Astrocyte (in vitro differentiated cells and primary cell): ENCODE results near the gene PSORS1C1. TPM values are rescaled to one million over a fixed set of nuclear protein-coding genes. Genes with fewer than 3 reads are reported as not detected.

Experiments used
- DNase-seq: peaks from one replicate; pipeline ENCODE4 v3.0.0-alpha.2; 2010; ENCODE audit warnings: low read depth
- FAIRE-seq: peaks from 2 replicates; lab custom pipeline; 2011; peaks lifted over from hg19 to GRCh38; lab: Jason Lieb, UNC
- H2AFZ ChIP-seq: 2 replicates; pipeline ENCODE4 v1.6.0; 2012; ENCODE audit warnings: low read depth, low read length, inconsistent platforms
- H3K27ac ChIP-seq: 2 replicates; pipeline ENCODE4 v1.5.1; 2011; ENCODE audit warnings: low read depth, low read length, inconsistent platforms
- H3K27me3 ChIP-seq: 2 replicates; pipeline ENCODE4 v1.6.0; 2011; ENCODE audit warnings: low read length, inconsistent platforms; ENCODE audit not compliant: insufficient read depth
- H3K36me3 ChIP-seq: 2 replicates; pipeline ENCODE4 v1.5.1; 2011; ENCODE audit warnings: low read length, inconsistent platforms; ENCODE audit not compliant: insufficient read depth
- H3K4me1 ChIP-seq: 2 replicates; pipeline ENCODE4 v1.5.1; 2011; ENCODE audit warnings: low read length, inconsistent platforms; ENCODE audit not compliant: insufficient read depth
- H3K4me2 ChIP-seq: 2 replicates; pipeline ENCODE4 v1.6.0; 2012; ENCODE audit warnings: low read length, inconsistent platforms
- H3K4me3 ChIP-seq: 2 replicates; pipeline ENCODE4 v1.5.1; 2011; ENCODE audit warnings: low read depth, mild to moderate bottlenecking, low read length, inconsistent platforms; ENCODE audit not compliant: insufficient read depth
- H3K79me2 ChIP-seq: 2 replicates; pipeline ENCODE4 v1.6.0; 2012; ENCODE audit warnings: mild to moderate bottlenecking, low read length, inconsistent platforms; ENCODE audit not compliant: insufficient read depth
- H3K9ac ChIP-seq: 2 replicates; pipeline ENCODE4 v1.6.0; 2012; ENCODE audit warnings: mild to moderate bottlenecking, low read length, inconsistent platforms
- H3K9me3 ChIP-seq: 2 replicates; pipeline ENCODE4 v1.5.1; 2012; ENCODE audit warnings: low read depth, mild to moderate bottlenecking, low read length, inconsistent platforms; ENCODE audit not compliant: insufficient read depth
- H4K20me1 ChIP-seq: 2 replicates; pipeline ENCODE4 v1.6.0; 2012; ENCODE audit warnings: low read length, inconsistent platforms; ENCODE audit not compliant: insufficient read depth
- H3K27ac Mint-ChIP-seq: one replicate; pipeline ENCODE4 v1.8.0; 2021; ENCODE audit warnings: mild to moderate bottlenecking, mixed read lengths; ENCODE audit not compliant: unreplicated experiment
- H3K27me3 Mint-ChIP-seq: one replicate; pipeline ENCODE4 v1.8.0; 2021; ENCODE audit warnings: low read depth, mixed read lengths; ENCODE audit not compliant: unreplicated experiment
- H3K36me3 Mint-ChIP-seq: one replicate; pipeline ENCODE4 v1.8.0; 2021; ENCODE audit warnings: low read depth, mixed read lengths; ENCODE audit not compliant: unreplicated experiment
- H3K4me1 Mint-ChIP-seq: one replicate; pipeline ENCODE4 v1.8.0; 2021; ENCODE audit warnings: low read depth, mixed read lengths; ENCODE audit not compliant: unreplicated experiment
- H3K4me3 Mint-ChIP-seq: one replicate; pipeline ENCODE4 v1.8.0; 2021; ENCODE audit warnings: mild to moderate bottlenecking, moderate library complexity, mixed read lengths; ENCODE audit not compliant: unreplicated experiment
- H3K9me3 Mint-ChIP-seq: one replicate; pipeline ENCODE4 v1.8.0; 2021; ENCODE audit warnings: mild to moderate bottlenecking, mixed read lengths; ENCODE audit not compliant: unreplicated experiment
- CTCF ChIP-seq: IDR thresholded peaks from 2 replicates; pipeline ENCODE4 v1.5.1; 2011; ENCODE audit warnings: low read depth, mild to moderate bottlenecking, inconsistent platforms, low read length, moderate library complexity; ENCODE audit not compliant: insufficient read depth
- EZH2 ChIP-seq: IDR thresholded peaks from 2 replicates; pipeline ENCODE4 v1.6.1; 2012; ENCODE audit warnings: mild to moderate bottlenecking, low read length, inconsistent platforms; ENCODE audit not compliant: insufficient read depth
- total RNA-seq: library from RNA; stranded (reverse); gene quantifications from 2 replicates; pipeline ENCODE4 v1.2.1, GENCODE V29; 2021

The PSORS1C1 gene
- total RNA-seq, 1 donor from 2014 or later = 9.2 TPM

DNA sequence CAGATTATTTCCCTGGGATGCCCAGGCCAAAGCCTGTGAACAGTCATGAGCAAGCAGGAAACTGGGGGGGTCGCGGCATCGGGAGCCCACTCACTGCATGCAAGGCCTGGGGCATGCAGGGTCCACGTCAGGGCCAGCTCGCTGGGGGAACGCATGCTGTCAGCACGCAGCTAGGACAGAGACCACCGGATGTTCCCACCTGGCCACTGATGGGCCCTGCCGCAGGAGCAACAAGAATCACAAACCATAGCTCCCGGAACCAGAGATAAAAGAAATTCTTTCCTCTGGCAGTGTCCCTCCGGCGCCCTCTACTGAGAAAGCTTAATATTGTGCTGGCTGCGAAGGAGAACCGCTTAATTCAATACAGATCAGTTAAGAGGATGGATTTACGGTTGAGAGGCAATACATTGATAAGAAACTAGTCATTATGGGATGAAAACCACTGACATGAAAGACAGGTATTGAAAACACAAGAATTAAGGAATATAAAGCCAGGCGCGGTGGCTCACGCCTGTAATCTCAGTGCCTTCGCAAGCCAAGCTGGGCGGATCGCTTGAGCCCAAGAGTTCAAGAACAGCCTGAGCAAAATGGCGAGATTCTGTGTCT is 34.8 kb upstream of the PSORS1C1 start:
- Histone ChIP-seq H4K20me1 (no peaks in the 10 kb centered on the region), H2AFZ (peak overlapping the region; percentile 74), H3K36me3 (no peaks in the 10 kb centered on the region), H3K27me3 (no peaks in the 10 kb centered on the region), H3K27ac (no peak overlapping the region), H3K79me2 (no peaks in the 10 kb centered on the region), H3K4me1 (peaks cover 7% of the 10 kb centered on the region), H3K9ac (no peak overlapping the region), H3K4me2 (peak overlapping the region; percentile 67), H3K4me3 (no peak overlapping the region), H3K9me3 (no peaks in the 10 kb centered on the region)
- H3K27me3 Mint-ChIP-seq = no peaks in the 10 kb centered on the region
- no peak overlapping the region for H3K4me3 Mint-ChIP-seq
- no peak overlapping the region for H3K27ac Mint-ChIP-seq
- TF ChIP-seq CTCF (peak; percentile 87), EZH2 (no peak)
- H3K9me3 Mint-ChIP-seq = no peaks in the 10 kb centered on the region
- peak; percentile 26 for FAIRE-seq
- no peak for DNase-seq
- peaks cover 11% of the 10 kb centered on the region for H3K4me1 Mint-ChIP-seq
- no peaks in the 10 kb centered on the region for H3K36me3 Mint-ChIP-seq

- no peak overlapping the region for H3K4me2 ChIP-seq
- no peak overlapping the region for H2AFZ ChIP-seq
- Mint-ChIP-seq H3K4me3 (no peak overlapping the region), H3K27ac (no peak overlapping the region), H3K27me3 (no peaks in the 10 kb centered on the region), H3K36me3 (no peaks in the 10 kb centered on the region), H3K9me3 (no peaks in the 10 kb centered on the region), H3K4me1 (peaks cover 26% of the 10 kb centered on the region)
- no peak for DNase-seq
- no peaks in the 10 kb centered on the region for H3K27me3 ChIP-seq
- H3K36me3 ChIP-seq = no peaks in the 10 kb centered on the region
- no peaks in the 10 kb centered on the region for H3K9me3 ChIP-seq
- H3K4me1 ChIP-seq = peaks cover 12% of the 10 kb centered on the region
- FAIRE-seq = no peak
- H3K27ac ChIP-seq = no peak overlapping the region
- H3K79me2 ChIP-seq = no peaks in the 10 kb centered on the region
- no peak overlapping the region for H3K9ac ChIP-seq
- H4K20me1 ChIP-seq = no peaks in the 10 kb centered on the region
- no peak overlapping the region for H3K4me3 ChIP-seq
- TF ChIP-seq EZH2 (no peak), CTCF (no peak)
These were observed 32.7 kb upstream of the PSORS1C1 start for GRCh38 chr6:31081872-31082271.

DNA sequence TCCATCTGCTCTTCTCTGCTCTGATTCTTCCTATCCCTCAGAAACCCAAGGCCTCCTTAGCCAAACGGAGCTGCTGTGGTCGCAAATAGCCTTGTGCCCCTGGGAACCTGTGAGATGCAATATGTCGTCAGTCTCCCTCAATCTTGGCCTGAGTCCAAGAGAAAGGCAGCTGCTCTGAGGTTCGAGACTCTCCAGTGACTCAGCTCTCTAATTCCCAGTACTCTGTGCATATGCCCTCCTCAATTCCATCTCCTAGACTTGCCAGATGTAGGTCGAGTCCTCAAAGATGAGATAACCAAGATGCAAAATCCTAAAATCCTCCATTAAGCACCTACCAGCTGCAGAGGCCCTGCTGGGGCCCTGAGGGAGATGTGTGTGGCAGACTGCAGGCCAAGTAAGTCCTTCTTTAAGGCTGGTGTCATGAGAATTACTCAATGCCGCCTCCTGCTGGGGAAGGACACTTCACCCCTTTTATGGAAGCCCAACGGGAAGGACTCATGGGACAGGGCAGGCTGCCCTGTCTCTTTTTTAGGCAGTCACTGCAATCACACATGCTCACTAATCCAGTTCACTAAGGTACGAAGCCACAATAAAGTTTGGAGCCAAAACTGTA is 30.8 kb upstream of the PSORS1C1 start:
- no peak overlapping the region for H3K4me3 ChIP-seq
- peaks cover 32% of the 10 kb centered on the region for H3K4me1 Mint-ChIP-seq
- DNase-seq (peak; percentile 67), FAIRE-seq (no peak)
- no peaks in the 10 kb centered on the region for H3K79me2 ChIP-seq
- no peaks in the 10 kb centered on the region for H3K27me3 ChIP-seq
- peaks cover 17% of the 10 kb centered on the region for H3K4me1 ChIP-seq
- H2AFZ ChIP-seq = no peak overlapping the region
- H3K4me3 Mint-ChIP-seq = peak overlapping the region; percentile 60
- peak overlapping the region; percentile 98 for H3K27ac Mint-ChIP-seq
- TF ChIP-seq EZH2 (no peak), CTCF (no peak)
- no peaks in the 10 kb centered on the region for H3K27me3 Mint-ChIP-seq
- H3K36me3 Mint-ChIP-seq = no peaks in the 10 kb centered on the region
- H3K9me3 ChIP-seq = no peaks in the 10 kb centered on the region
- no peaks in the 10 kb centered on the region for H3K36me3 ChIP-seq
- no peak overlapping the region for H3K9ac ChIP-seq
- H3K9me3 Mint-ChIP-seq = no peaks in the 10 kb centered on the region
- no peaks in the 10 kb centered on the region for H4K20me1 ChIP-seq
- H3K4me2 ChIP-seq = no peak overlapping the region
- no peak overlapping the region for H3K27ac ChIP-seq
